Stimulated activated CD4-positive, alpha-beta T cell treated with anti-CD3 and anti-CD28 coated beads, TNF-alpha, amount 100 ng/mL, for 4 hours (primary cell): ENCODE data around the gene UNC5C.

ENCODE experiments used
- DNase-seq, 3 experiments: peaks; one replicate each; pipeline ENCODE4 v3.0.0-alpha.2; 2020; ENCODE audit warnings: low read depth in 3 of 3

UNC5C gene

GRCh38 chr4:95546866-95547714 lies 1.7 kb downstream of the UNC5C start:
- DNase-seq, result no peak

DNA sequence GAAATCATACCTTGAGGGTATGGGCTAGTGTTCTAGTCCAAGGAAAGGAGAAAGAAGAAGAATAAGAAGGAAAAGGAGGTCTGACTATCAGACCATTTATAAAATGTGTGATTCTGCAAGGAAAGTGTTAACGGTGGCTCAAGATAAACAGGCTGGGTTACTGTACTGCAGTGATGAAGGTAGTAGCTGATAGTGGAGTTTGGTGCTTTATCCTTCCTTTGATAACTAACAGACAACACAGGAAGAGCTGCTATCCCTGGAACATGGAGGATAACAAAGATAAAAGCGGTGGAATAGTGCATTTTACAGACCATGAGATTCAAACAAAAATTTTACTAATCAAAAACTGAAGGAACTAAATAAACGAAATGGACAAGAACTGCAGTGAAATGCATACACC lies 2.6 kb downstream of the UNC5C start:
- DNase-seq, result no peak

DNA sequence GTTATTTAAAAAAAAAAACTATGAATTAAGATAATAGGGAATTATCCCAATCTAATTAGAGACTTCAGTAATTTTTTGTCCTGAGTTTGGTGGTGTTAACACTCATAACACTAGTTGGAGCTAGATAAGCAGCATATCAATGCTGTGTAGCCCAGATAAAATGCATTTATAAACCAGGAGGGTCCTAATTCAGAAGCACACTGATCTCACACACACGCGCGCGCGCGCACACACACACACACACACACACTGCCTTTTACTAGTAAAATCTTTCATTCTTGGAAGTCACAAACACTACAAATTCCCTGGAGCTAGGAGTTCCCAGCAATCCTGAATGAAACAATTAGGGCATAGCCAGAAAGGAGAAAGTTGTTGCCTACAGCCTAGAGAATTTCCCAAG lies 3.2 kb downstream of the UNC5C start:
- no peak for DNase-seq

DNA sequence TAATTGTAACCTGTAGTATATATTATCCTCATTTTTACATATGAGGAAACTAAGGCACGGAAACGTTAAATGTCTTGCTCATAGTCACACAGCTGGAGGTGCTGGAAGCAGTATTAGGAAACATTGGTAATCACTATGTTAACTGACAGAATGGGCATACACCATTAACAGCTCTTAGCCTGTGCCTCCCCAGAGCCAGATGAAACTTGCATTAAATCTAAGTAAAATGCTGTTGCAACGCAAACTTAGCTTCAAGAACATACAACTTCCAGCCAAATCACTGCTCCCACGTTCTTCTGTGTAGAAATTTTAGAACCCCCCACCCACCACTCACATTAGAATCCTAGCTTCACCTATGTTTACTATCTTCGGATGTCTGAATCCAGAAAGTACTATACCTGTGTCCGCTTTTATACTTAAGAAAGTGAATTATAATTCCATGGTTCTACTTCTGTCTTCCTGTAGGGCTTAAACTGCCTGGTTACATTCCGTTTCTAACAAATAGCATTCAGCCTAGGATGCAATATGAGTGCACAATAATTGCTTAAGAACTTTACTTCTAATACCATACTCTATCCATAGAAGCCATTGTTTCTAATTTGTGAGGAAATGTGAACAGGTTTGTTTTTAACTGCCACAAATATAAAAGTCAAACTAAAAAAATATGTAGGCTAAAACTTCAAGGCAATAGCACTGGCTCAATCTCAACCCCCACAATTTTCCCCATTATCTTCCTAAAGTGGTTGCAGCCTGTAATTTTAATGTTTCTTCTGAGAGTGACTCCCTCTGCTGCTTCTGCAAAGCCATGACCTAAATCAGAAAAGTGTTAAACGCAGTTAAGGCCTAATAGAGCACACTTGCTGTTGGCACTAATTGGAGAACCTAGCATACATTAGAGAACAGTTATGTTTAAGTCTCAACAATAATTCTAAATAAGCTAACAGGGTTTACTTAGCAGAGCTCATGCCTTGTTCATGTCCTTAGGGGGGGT lies 4.4 kb downstream of the UNC5C start:
- no peak for DNase-seq

DNA sequence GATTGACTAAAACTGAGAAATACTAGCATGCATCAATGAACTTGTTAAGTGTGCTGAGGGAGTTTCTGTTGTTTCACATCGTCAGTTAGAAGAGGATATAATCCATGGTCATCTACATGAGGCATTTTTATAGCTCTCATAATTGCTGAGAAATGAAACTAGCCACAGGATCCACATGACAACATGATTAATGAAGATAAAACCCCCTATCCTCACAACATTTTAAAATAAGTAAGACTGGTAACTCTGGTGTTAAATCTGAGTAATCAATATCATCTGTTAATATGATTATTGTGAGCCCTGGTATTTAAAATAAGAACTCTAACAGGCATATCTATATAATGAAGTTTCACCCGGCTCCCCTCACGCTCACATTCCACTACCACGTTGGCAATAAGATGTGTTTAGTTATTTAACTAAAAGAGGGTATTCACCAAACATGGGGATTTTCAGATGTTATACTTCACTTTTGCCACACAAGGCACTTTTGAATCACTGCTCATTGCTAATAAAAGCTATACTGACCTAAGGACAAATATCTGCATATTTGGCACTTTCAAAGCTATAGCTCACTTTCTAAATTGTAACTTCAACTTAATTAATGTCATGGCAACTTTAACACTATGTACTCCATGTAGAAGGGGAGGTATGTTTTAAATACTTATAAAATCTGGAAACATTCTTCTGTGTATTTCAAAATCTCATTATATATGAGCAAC lies 6.7 kb downstream of the UNC5C start:
- no peak for DNase-seq

DNA sequence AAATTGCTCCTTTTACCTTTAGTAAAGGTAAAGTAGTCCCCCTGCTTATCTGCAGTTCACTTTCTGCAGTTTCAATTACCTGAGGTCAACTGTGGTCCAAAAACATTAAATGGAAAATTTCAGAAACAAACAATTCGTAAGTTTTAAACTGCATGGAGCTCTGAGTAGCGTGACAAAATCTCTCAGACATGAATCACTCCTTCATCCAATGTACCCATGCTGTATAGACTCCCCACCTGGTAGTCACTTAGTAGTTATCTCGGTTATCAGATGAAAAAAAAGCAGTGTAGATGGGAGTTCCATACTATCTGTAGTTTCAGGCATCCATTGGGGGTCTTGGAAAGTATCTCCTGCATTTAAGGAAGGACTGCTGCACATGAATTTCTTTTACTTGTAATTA lies 7.7 kb downstream of the UNC5C start:
- DNase-seq, result no peak

- no peak for DNase-seq
Measured at GRCh38 chr4:95540227-95540626, 8.5 kb downstream of the UNC5C start.

GRCh38 chr4:95539106-95539505 lies 9.7 kb downstream of the UNC5C start:
- no peak for DNase-seq

- no peak for DNase-seq
Measured at GRCh38 chr4:95537863-95538488, 10.8 kb downstream of the UNC5C start.

DNA sequence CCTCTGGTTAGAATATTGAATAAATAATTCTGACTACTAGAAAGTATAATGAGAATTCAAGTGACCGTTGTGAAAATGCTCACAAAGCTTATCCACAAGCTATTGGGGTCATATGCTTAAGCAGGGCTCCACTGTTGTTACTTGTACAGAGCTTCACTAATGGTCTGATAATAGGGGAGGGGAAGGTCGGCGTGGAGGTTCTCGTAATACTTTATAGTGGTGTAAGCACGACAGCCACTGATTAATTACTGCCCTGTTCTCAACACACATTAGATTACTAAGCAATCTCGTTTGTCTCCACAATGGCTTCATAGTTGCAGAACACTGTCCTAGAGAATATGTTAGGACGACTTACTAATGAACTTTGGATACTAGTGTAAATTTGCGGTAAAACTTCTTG lies 11.6 kb downstream of the UNC5C start:
- no peak for DNase-seq

DNA sequence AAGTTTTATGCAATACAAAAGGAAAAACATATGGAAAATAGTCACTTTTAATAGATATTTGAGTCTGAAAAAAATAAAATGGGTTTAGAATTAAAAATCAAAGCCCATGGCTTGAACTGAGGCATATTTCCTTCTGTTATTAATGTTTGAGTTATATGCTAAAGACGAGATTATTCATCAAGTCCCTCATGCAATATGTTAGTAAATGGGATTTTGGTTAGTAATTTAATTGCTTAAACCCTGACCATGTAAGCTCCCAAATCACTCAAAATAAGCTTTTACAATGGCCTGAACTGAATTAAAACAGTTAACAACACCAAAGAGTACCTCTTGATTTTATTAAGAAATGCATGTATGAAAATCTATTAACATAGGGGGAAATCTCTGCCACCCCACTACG lies 12.1 kb downstream of the UNC5C start:
- DNase-seq, result no peak

DNA sequence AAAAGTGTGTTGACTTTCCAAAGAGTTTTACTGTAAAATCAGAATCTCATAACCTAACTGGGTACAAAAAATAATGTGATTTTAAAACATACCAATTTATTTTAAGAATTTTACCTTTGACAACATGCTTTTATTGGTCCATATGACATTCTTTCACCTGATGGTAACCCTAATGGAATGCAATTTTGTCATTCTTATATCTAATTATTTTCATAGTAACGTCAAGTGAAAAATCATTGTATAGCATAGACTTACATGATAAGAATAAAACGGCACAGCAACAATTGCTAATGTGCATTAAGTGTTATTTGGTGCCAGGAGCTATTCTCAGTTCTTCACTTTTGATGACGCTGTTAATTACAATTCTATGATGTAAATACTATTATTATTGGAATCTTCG lies 13.6 kb downstream of the UNC5C start:
- DNase-seq, result no peak

DNA sequence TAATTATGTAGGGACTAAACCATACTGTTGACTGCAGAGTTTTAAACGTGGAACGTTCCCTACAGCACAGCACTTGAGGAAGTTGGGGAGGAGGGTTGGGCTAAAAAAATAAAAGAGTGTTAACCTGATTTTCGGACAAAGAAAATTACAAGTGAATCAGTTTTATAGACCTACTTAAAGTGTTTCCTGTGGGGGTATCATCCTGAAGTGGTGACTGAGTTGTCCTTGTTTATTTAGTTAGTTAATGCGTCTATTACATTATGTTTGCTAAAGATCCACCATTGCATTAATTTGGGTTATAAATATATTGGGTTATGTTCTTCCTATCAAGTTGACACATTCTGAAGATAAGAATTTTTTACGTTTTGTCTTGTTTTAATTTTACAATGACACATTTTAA lies 14.7 kb downstream of the UNC5C start:
- no peak for DNase-seq

DNA sequence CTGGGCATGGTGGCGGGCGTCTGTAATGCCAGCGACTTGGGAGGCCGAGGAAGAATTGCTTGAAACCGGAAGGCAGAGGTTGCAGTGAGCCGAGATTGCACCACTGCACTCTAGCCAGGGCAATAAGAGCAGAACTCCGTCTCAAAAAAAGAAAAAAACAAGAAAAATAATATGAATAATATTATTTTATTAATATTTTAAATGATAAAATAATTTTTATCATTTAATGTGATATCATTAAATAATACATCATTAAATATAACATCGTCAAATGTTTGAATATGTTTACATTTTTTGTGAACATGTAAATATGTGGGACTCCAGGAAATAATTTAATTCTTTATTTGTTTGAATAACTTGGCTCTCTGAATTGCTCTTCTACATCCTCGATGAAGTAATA lies 15.5 kb downstream of the UNC5C start:
- DNase-seq, result no peak

- no peak for DNase-seq
Measured at GRCh38 chr4:95532305-95532704, 16.5 kb downstream of the UNC5C start.

GRCh38 chr4:95531141-95531540 lies 17.6 kb downstream of the UNC5C start:
- DNase-seq, result no peak

GRCh38 chr4:95529946-95530345 lies 18.8 kb downstream of the UNC5C start:
- no peak for DNase-seq

DNA sequence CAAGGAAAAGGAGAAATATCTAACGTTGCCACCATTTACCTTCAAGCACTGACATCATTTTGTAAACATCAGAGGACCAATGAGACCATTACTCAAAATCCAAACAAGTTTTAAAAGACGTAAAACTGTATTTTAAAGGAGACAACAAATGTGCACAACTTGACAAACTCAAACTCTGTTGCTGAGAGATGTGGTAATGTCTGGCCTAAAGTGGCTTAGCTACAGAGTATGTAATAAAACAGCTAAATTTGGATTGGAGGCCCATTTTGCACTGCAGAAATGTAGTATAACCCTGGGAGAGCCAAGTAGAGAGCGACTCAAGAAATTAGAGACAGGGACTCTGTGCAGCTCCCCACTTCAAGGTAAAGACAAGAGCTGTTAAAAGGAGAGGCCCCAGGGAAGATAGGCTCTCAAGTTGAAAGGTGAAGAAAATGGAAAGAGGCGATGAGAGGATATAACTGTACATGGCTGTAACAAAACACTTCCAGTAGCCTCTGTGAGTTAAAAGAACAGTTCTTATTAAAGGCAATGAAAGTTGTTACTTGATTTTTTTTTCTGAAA lies 20.3 kb downstream of the UNC5C start:
- no peak for DNase-seq

- no peak for DNase-seq
Measured at GRCh38 chr4:95526075-95526474, 22.7 kb downstream of the UNC5C start.

- DNase-seq, result no peak
Measured at GRCh38 chr4:95524729-95525128, 24.0 kb downstream of the UNC5C start.

GRCh38 chr4:95524184-95524583 lies 24.6 kb downstream of the UNC5C start:
- DNase-seq, result no peak
